H9 (cell line): ENCODE results near the gene SHMT2. TPM values are rescaled to one million over a fixed set of nuclear protein-coding genes. Genes with fewer than 3 reads are reported as not detected.

Experiments
- DNase-seq: peaks from one replicate; pipeline ENCODE4 v3.0.0-alpha.2; 2017
- H2AFZ ChIP-seq: one replicate; pipeline ENCODE4 v1.6.1; 2013; ENCODE audit warnings: mild to moderate bottlenecking, low read length, control low read depth, moderate library complexity
- H2AK5ac ChIP-seq: 2 replicates; pipeline ENCODE4 v1.6.1; 2013; ENCODE audit warnings: low read length, control low read depth, mixed read lengths; ENCODE audit not compliant: insufficient read length
- H2BK120ac ChIP-seq: one replicate; pipeline ENCODE4 v1.6.1; 2013; ENCODE audit warnings: low read depth, mild to moderate bottlenecking, low read length, control low read depth, inconsistent platforms; ENCODE audit not compliant: poor library complexity, severe bottlenecking
- H2BK12ac ChIP-seq: 2 replicates; pipeline ENCODE4 v1.6.1; 2013; ENCODE audit warnings: low read length, control low read depth, mixed read lengths, low read depth; ENCODE audit not compliant: insufficient read length
- H2BK15ac ChIP-seq: 2 replicates; pipeline ENCODE4 v1.6.1; 2013; ENCODE audit warnings: low read depth, low read length, control low read depth
- H2BK20ac ChIP-seq: one replicate; pipeline ENCODE4 v1.6.1; 2013; ENCODE audit warnings: low read depth, mild to moderate bottlenecking, low read length, control low read depth, inconsistent platforms; ENCODE audit not compliant: poor library complexity, severe bottlenecking
- H2BK5ac ChIP-seq: 2 replicates; pipeline ENCODE4 v1.6.1; 2013; ENCODE audit warnings: low read length, control low read depth, mixed read lengths; ENCODE audit not compliant: insufficient read length
- H3K14ac ChIP-seq: 2 replicates; pipeline ENCODE4 v1.6.1; 2013; ENCODE audit warnings: low read length, control low read depth; ENCODE audit not compliant: insufficient read depth
- H3K18ac ChIP-seq: 2 replicates; pipeline ENCODE4 v1.6.1; 2013; ENCODE audit warnings: low read depth, mild to moderate bottlenecking, mixed read lengths, low read length, control low read depth; ENCODE audit not compliant: insufficient read length
- H3K23ac ChIP-seq: 2 replicates; pipeline ENCODE4 v1.6.1; 2013; ENCODE audit warnings: low read length, control low read depth, mixed read lengths, low read depth; ENCODE audit not compliant: insufficient read length
- H3K23me2 ChIP-seq: 2 replicates; pipeline ENCODE4 v1.6.1; 2013; ENCODE audit warnings: low read depth, mild to moderate bottlenecking, mixed read lengths, low read length, control low read depth; ENCODE audit not compliant: insufficient read length, poor library complexity, severe bottlenecking
- H3K27ac ChIP-seq: 2 replicates; pipeline ENCODE4 v1.5.1; 2013; ENCODE audit warnings: low read length, control low read depth, mixed read lengths, low read depth; ENCODE audit not compliant: insufficient read length
- H3K27me3 ChIP-seq: 2 replicates; pipeline ENCODE4 v1.6.1; 2013; ENCODE audit warnings: low read length, control low read depth, inconsistent platforms; ENCODE audit not compliant: insufficient read depth
- H3K4ac ChIP-seq: 2 replicates; pipeline ENCODE4 v1.6.1; 2013; ENCODE audit warnings: low read depth, mild to moderate bottlenecking, control low read depth, inconsistent platforms, low read length, moderate library complexity
- H3K4me1 ChIP-seq: 2 replicates; pipeline ENCODE4 v1.6.1; 2013; ENCODE audit warnings: low read length, control low read depth, inconsistent platforms; ENCODE audit not compliant: insufficient read depth
- H3K4me2 ChIP-seq: 2 replicates; pipeline ENCODE4 v1.6.1; 2013; ENCODE audit warnings: low read length, control low read depth, mixed read lengths; ENCODE audit not compliant: insufficient read length, insufficient read depth
- H3K56ac ChIP-seq: 2 replicates; pipeline ENCODE4 v1.6.1; 2013; ENCODE audit warnings: low read depth, mild to moderate bottlenecking, mixed read lengths, low read length, control low read depth; ENCODE audit not compliant: insufficient read length
- H3K79me1 ChIP-seq: 2 replicates; pipeline ENCODE4 v1.6.1; 2013; ENCODE audit warnings: low read depth, mild to moderate bottlenecking, moderate library complexity, low read length, control low read depth, inconsistent platforms; ENCODE audit not compliant: insufficient read depth, poor library complexity, severe bottlenecking
- H3K79me2 ChIP-seq: 2 replicates; pipeline ENCODE4 v1.6.1; 2013; ENCODE audit warnings: low read length, control low read depth, inconsistent platforms; ENCODE audit not compliant: insufficient read depth
- H3K9ac ChIP-seq: 2 replicates; pipeline ENCODE4 v1.6.1; 2013; ENCODE audit warnings: low read length, control low read depth, mixed read lengths; ENCODE audit not compliant: insufficient read length; ENCODE audit errors: extremely low read depth
- H3K9me3 ChIP-seq: one replicate; pipeline ENCODE4 v1.6.1; 2013; ENCODE audit warnings: low read depth, low read length, inconsistent platforms; ENCODE audit not compliant: control insufficient read depth
- H3T11ph ChIP-seq: one replicate; pipeline ENCODE4 v1.6.1; 2013; ENCODE audit warnings: mild to moderate bottlenecking, low read length, control low read depth, inconsistent platforms
- H4K20me1 ChIP-seq: one replicate; pipeline ENCODE4 v1.6.1; 2013; ENCODE audit not compliant: control insufficient read depth, insufficient read length, insufficient read depth
- H4K5ac ChIP-seq: 2 replicates; pipeline ENCODE4 v1.6.1; 2013; ENCODE audit warnings: low read depth, mild to moderate bottlenecking, mixed read lengths, low read length, control low read depth; ENCODE audit not compliant: insufficient read length
- H4K8ac ChIP-seq: replicated peaks from 2 replicates; pipeline ENCODE4 v1.6.1; 2013; ENCODE audit warnings: low read length, control low read depth, mixed read lengths, low read depth; ENCODE audit not compliant: insufficient read length
- H4K91ac ChIP-seq: 2 replicates; pipeline ENCODE4 v1.6.1; 2013; ENCODE audit warnings: low read depth, mild to moderate bottlenecking, moderate library complexity, mixed read lengths, low read length, control low read depth; ENCODE audit not compliant: insufficient read length
- H3K27ac Mint-ChIP-seq, 3 experiments: 2 replicates in 2 of 3; 3 replicates in 1 of 3; pipeline ENCODE4 v1.8.0; 2020 to 2021; ENCODE audit warnings: mixed read lengths in 3 of 3, mild to moderate bottlenecking in 1 of 3, moderate library complexity in 1 of 3
- H3K27me3 Mint-ChIP-seq: 2 replicates; pipeline ENCODE4 v1.8.0; 2021; ENCODE audit warnings: low read depth, mild to moderate bottlenecking, moderate library complexity, mixed read lengths
- H3K36me3 Mint-ChIP-seq, 3 experiments: 2 replicates in 2 of 3; 3 replicates in 1 of 3; pipeline ENCODE4 v1.8.0; 2020 to 2021; ENCODE audit warnings: low read depth in 3 of 3, mixed read lengths in 3 of 3; ENCODE audit not compliant: insufficient read depth in 1 of 3
- H3K4me1 Mint-ChIP-seq, 2 experiments: 2 replicates each; pipeline ENCODE4 v1.8.0; 2020; ENCODE audit warnings: mixed read lengths in 2 of 2
- H3K4me3 Mint-ChIP-seq, 2 experiments: 2 replicates in 1 of 2; 3 replicates in 1 of 2; pipeline ENCODE4 v1.8.0; 2020 to 2021; ENCODE audit warnings: mild to moderate bottlenecking in 2 of 2, mixed read lengths in 2 of 2, moderate library complexity in 1 of 2
- H3K9me3 Mint-ChIP-seq, 2 experiments: 2 replicates in 1 of 2; 3 replicates in 1 of 2; pipeline ENCODE4 v1.8.0; 2020; ENCODE audit warnings: mild to moderate bottlenecking in 2 of 2, mixed read lengths in 2 of 2, moderate library complexity in 1 of 2
- WGBS: extraction: QIAGEN DNeasy Blood & Tissue Kit; methylation state at CpG from one replicate; pipeline ENCODE4 v1.1.7; 2013; ENCODE audit warnings: missing lambda C conversion rate, low lambda C conversion rate, mixed read lengths; ENCODE audit not compliant: insufficient read length; ENCODE audit errors: extremely low coverage; 5-methylcytosine and 5-hydroxymethylcytosine counted together
- total RNA-seq: library from RNA; stranded (reverse); gene quantifications from 2 replicates; pipeline ENCODE4 v1.2.1, GENCODE V29; 2021
- TF ChIP-seq, protein P1 (sequence below): fragments of 200-600 bp; sonication (generic); conservative IDR thresholded peaks from 3 replicates; pipeline ENCODE4 v1.8.0; 2021; ENCODE audit warnings: antibody characterized with exemption, mild to moderate bottlenecking

The SHMT2 gene
- total RNA-seq, 1 experiment from 2014 or later, result 260 TPM

DNA sequence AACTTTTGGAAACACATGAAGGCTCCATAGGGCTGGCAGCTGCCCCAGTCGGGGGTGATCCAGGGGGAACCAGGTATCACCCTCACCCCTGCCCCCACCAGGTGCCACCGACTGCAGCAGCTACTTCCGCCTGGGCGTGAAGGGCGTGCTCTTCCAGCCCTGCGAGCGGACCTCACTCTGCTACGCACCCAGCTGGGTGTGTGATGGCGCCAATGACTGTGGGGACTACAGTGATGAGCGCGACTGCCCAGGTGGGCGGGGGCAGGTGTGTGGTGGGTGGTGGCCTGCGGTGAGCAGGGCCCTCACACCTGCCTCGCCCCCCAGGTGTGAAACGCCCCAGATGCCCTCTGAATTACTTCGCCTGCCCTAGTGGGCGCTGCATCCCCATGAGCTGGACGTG, 35.3 kb upstream of the SHMT2 start:
- H3K36me3 Mint-ChIP-seq, result peaks cover 61 to 98% (median 94%) of the 10 kb centered on the region in 3 experiments

More for the DNA sequence above, 35.3 kb upstream of the SHMT2 start:
- Histone ChIP-seq H2BK5ac (no peak overlapping the region), H3K23me2 (no peaks in the 10 kb centered on the region), H4K91ac (no peak overlapping the region), H3K4me1 (no peaks in the 10 kb centered on the region), H2AFZ (no peak overlapping the region), H3K14ac (no peak overlapping the region), H3K4ac (no peak overlapping the region), H3K18ac (no peak overlapping the region), H3T11ph (no peak overlapping the region), H2BK20ac (no peak overlapping the region), H2BK15ac (no peak overlapping the region), H2AK5ac (no peak overlapping the region), H3K27me3 (no peaks in the 10 kb centered on the region), H3K9me3 (no peaks in the 10 kb centered on the region), H3K79me1 (no peaks in the 10 kb centered on the region), H2BK120ac (no peak overlapping the region), H3K9ac (no peak overlapping the region), H4K8ac (no peak overlapping the region), H2BK12ac (no peak overlapping the region), H3K56ac (no peak overlapping the region), H4K20me1 (no peaks in the 10 kb centered on the region), H3K27ac (no peak overlapping the region), H3K23ac (no peak overlapping the region), H3K79me2 (no peaks in the 10 kb centered on the region), H3K4me2 (no peak overlapping the region), H4K5ac (no peak overlapping the region)
- Mint-ChIP-seq H3K9me3 (no peaks in the 10 kb centered on the region; a peak in 1 of 5 replicates), H3K4me1 (no peaks in the 10 kb centered on the region), H3K27me3 (no peaks in the 10 kb centered on the region; the same call in 1 of the 2 replicates), H3K27ac (no peak overlapping the region), H3K4me3 (no peak overlapping the region)
- DNase-seq, result no peak
- WGBS, result no CpG with 5 or more reads among the region's 18 CpGs
- TF ChIP-seq, protein P1, sequence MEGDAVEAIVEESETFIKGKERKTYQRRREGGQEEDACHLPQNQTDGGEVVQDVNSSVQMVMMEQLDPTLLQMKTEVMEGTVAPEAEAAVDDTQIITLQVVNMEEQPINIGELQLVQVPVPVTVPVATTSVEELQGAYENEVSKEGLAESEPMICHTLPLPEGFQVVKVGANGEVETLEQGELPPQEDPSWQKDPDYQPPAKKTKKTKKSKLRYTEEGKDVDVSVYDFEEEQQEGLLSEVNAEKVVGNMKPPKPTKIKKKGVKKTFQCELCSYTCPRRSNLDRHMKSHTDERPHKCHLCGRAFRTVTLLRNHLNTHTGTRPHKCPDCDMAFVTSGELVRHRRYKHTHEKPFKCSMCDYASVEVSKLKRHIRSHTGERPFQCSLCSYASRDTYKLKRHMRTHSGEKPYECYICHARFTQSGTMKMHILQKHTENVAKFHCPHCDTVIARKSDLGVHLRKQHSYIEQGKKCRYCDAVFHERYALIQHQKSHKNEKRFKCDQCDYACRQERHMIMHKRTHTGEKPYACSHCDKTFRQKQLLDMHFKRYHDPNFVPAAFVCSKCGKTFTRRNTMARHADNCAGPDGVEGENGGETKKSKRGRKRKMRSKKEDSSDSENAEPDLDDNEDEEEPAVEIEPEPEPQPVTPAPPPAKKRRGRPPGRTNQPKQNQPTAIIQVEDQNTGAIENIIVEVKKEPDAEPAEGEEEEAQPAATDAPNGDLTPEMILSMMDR, result no peak
